A549 (cell line): ENCODE results near the gene CD84.

Experiments used
- CEBPB ChIP-seq, 2 experiments: fragments of >200 bp in 1 of 2; sonication (Bioruptor Twin) in 1 of 2; formaldehyde crosslinking in 1 of 2; IDR thresholded peaks; 2 replicates each; pipeline ENCODE4 v1.6.1; 2012 to 2016
- EP300 ChIP-seq, 2 experiments: fragments of >200 bp; sonication (Bioruptor Twin); formaldehyde crosslinking; IDR thresholded peaks; 2 replicates in 1 of 2; 3 replicates in 1 of 2; pipeline ENCODE4 v1.6.1; 2016 to 2017
- HDAC2 ChIP-seq: fragments of 200-600 bp; sonication (generic); IDR thresholded peaks from 2 replicates; pipeline ENCODE4 v1.6.1; 2016
- JUNB ChIP-seq: fragments of >200 bp; sonication (Bioruptor Twin); formaldehyde crosslinking; IDR thresholded peaks from 2 replicates; pipeline ENCODE4 v1.6.1; 2016
- KDM5A ChIP-seq: fragments of 200-600 bp; sonication (generic); IDR thresholded peaks from 2 replicates; pipeline ENCODE4 v1.6.1; 2016; ENCODE audit warnings: antibody characterized with exemption, mild to moderate bottlenecking
- MAZ ChIP-seq: fragments of 150-350 bp; IDR thresholded peaks from 2 replicates; pipeline ENCODE4 v1.6.1; 2014; ENCODE audit warnings: antibody characterized with exemption, low read depth, low read length, borderline replicate concordance
- NPAS2 ChIP-seq: fragments of 250-450 bp; sonication (Bioruptor Pico); IDR thresholded peaks from 2 replicates; pipeline ENCODE4 v1.8.0; 2022; ENCODE audit warnings: mild to moderate bottlenecking, moderate library complexity, borderline replicate concordance
- POLR2A ChIP-seq: IDR thresholded peaks from 2 replicates; pipeline ENCODE4 v1.6.1; 2012; ENCODE audit warnings: mild to moderate bottlenecking, low read length
- ZSCAN20 ChIP-seq: fragments of 250-450 bp; sonication (Bioruptor Pico); IDR thresholded peaks from 2 replicates; pipeline ENCODE4 v1.8.0; 2022; ENCODE audit warnings: mild to moderate bottlenecking, moderate library complexity
- TF ChIP-seq, protein P1 (sequence below): fragments of >200 bp; sonication (Bioruptor Twin); formaldehyde crosslinking; IDR thresholded peaks from 3 replicates; pipeline ENCODE4 v1.5.1; 2016
- TF ChIP-seq, protein P2 (sequence below): fragments of 200-600 bp; sonication (generic); IDR thresholded peaks from 2 replicates; pipeline ENCODE4 v1.6.1; 2016; ENCODE audit warnings: antibody characterized with exemption, mild to moderate bottlenecking, moderate library complexity
- TF ChIP-seq, protein P3 (sequence below): IDR thresholded peaks from 2 replicates; pipeline ENCODE4 v1.6.1; 2012

DNA sequence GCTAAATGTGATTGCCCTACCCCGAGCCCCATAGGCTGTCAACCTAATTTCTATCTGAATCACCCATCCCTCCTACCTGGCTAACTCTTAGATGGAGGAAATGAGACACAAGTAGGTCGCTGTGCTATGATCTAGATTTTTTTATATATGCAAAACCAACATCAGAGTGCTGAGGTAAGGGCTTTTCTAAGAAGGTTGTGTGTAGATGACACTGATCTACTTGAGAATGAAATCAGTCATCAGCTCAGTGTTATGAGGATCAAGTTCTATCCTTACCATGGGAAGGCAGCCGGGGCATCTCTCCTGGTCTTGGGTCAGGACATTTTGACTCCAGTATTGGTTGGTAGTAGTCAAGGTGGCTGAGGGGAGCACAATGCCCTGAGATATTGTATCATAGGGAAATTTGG, 43.9 kb upstream of the CD84 start:
- TF ChIP-seq, protein P1, sequence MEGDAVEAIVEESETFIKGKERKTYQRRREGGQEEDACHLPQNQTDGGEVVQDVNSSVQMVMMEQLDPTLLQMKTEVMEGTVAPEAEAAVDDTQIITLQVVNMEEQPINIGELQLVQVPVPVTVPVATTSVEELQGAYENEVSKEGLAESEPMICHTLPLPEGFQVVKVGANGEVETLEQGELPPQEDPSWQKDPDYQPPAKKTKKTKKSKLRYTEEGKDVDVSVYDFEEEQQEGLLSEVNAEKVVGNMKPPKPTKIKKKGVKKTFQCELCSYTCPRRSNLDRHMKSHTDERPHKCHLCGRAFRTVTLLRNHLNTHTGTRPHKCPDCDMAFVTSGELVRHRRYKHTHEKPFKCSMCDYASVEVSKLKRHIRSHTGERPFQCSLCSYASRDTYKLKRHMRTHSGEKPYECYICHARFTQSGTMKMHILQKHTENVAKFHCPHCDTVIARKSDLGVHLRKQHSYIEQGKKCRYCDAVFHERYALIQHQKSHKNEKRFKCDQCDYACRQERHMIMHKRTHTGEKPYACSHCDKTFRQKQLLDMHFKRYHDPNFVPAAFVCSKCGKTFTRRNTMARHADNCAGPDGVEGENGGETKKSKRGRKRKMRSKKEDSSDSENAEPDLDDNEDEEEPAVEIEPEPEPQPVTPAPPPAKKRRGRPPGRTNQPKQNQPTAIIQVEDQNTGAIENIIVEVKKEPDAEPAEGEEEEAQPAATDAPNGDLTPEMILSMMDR = no peak
- no peak for TF ChIP-seq KDM5A
- no peak for TF ChIP-seq MAZ
- TF ChIP-seq CEBPB (IDR thresholded peaks at IDR 0.05) = no peak
- TF ChIP-seq, protein P2, sequence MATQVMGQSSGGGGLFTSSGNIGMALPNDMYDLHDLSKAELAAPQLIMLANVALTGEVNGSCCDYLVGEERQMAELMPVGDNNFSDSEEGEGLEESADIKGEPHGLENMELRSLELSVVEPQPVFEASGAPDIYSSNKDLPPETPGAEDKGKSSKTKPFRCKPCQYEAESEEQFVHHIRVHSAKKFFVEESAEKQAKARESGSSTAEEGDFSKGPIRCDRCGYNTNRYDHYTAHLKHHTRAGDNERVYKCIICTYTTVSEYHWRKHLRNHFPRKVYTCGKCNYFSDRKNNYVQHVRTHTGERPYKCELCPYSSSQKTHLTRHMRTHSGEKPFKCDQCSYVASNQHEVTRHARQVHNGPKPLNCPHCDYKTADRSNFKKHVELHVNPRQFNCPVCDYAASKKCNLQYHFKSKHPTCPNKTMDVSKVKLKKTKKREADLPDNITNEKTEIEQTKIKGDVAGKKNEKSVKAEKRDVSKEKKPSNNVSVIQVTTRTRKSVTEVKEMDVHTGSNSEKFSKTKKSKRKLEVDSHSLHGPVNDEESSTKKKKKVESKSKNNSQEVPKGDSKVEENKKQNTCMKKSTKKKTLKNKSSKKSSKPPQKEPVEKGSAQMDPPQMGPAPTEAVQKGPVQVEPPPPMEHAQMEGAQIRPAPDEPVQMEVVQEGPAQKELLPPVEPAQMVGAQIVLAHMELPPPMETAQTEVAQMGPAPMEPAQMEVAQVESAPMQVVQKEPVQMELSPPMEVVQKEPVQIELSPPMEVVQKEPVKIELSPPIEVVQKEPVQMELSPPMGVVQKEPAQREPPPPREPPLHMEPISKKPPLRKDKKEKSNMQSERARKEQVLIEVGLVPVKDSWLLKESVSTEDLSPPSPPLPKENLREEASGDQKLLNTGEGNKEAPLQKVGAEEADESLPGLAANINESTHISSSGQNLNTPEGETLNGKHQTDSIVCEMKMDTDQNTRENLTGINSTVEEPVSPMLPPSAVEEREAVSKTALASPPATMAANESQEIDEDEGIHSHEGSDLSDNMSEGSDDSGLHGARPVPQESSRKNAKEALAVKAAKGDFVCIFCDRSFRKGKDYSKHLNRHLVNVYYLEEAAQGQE = no peak
- no peak for TF ChIP-seq ZSCAN20 (CRISPR knock-in tag)
- no peak for TF ChIP-seq HDAC2
- TF ChIP-seq POLR2A = no peak
- TF ChIP-seq NPAS2 = no peak
- TF ChIP-seq, protein P3, sequence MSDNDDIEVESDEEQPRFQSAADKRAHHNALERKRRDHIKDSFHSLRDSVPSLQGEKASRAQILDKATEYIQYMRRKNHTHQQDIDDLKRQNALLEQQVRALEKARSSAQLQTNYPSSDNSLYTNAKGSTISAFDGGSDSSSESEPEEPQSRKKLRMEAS = no peak
- no peak for TF ChIP-seq EP300 (IDR thresholded peaks at IDR 0.05)
- TF ChIP-seq JUNB = no peak
